ENCODE data around the gene PIAS2. TPM values are rescaled to one million over a fixed set of nuclear protein-coding genes. Genes with fewer than 3 reads are reported as not detected.
"Not testable (repeated sequence)": the region's sequence is repeated elsewhere in the genome, so short reads cannot be mapped to it uniquely, and the experiment has no call there.

Gene PIAS2
- total RNA-seq, 1 donor from 2014 or later = 42.2 TPM

DNA sequence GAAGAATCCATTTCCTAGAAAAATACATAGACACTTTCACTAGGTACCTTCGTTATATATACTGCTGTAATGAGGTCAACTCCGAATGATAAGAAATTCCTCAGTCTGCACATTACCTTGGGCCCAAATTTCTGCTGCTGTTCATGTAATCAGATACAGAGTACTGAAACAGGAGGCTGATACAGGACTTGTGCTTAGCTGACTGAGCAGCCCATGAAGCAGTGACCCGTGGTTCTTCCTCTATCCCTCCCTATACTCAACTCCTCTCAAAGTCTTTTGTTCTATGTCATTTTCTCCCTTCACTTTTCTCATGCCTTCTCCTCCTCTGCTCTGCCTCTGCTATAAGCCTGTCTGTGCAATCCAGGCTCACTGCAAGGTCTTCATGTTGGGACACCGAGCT lies 102.9 kb downstream of the PIAS2 start:
- Mint-ChIP-seq H3K36me3 (ENCODE audit: low read depth) (no peaks in the 10 kb centered on the region), H3K9me3 (no peaks in the 10 kb centered on the region), H3K27ac (ENCODE audit: unreplicated experiment) (no peak overlapping the region), H3K4me1 (no peaks in the 10 kb centered on the region), H3K27me3 (ENCODE audit: low read depth) (no peaks in the 10 kb centered on the region), H3K4me3 (no peak overlapping the region)
- TF ChIP-seq, protein P1, sequence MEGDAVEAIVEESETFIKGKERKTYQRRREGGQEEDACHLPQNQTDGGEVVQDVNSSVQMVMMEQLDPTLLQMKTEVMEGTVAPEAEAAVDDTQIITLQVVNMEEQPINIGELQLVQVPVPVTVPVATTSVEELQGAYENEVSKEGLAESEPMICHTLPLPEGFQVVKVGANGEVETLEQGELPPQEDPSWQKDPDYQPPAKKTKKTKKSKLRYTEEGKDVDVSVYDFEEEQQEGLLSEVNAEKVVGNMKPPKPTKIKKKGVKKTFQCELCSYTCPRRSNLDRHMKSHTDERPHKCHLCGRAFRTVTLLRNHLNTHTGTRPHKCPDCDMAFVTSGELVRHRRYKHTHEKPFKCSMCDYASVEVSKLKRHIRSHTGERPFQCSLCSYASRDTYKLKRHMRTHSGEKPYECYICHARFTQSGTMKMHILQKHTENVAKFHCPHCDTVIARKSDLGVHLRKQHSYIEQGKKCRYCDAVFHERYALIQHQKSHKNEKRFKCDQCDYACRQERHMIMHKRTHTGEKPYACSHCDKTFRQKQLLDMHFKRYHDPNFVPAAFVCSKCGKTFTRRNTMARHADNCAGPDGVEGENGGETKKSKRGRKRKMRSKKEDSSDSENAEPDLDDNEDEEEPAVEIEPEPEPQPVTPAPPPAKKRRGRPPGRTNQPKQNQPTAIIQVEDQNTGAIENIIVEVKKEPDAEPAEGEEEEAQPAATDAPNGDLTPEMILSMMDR (conservative IDR thresholded peaks at IDR 0.05) = no peak
- DNase-seq (ENCODE audit: low read depth, low spot score) = no peak

GRCh38 chr18:46812311-46812710 lies 105.0 kb downstream of the PIAS2 start:
- Mint-ChIP-seq H3K27ac (ENCODE audit: unreplicated experiment) (no peak overlapping the region), H3K9me3 (no peaks in the 10 kb centered on the region), H3K36me3 (ENCODE audit: low read depth) (no peaks in the 10 kb centered on the region), H3K4me3 (no peak overlapping the region), H3K27me3 (ENCODE audit: low read depth) (no peaks in the 10 kb centered on the region), H3K4me1 (no peaks in the 10 kb centered on the region)
- TF ChIP-seq, protein P1 (conservative IDR thresholded peaks at IDR 0.05) = no peak
- no peak for DNase-seq (ENCODE audit: low read depth, low spot score)

GRCh38 chr18:46810481-46811000 lies 106.8 kb downstream of the PIAS2 start:
- Mint-ChIP-seq H3K4me3 (no peak overlapping the region), H3K9me3 (no peaks in the 10 kb centered on the region), H3K36me3 (ENCODE audit: low read depth) (no peaks in the 10 kb centered on the region), H3K27me3 (ENCODE audit: low read depth) (no peaks in the 10 kb centered on the region), H3K27ac (ENCODE audit: unreplicated experiment) (no peak overlapping the region), H3K4me1 (no peaks in the 10 kb centered on the region)
- TF ChIP-seq, protein P1 (conservative IDR thresholded peaks at IDR 0.05) = no peak
- no peak for DNase-seq (ENCODE audit: low read depth, low spot score)

- DNase-seq (ENCODE audit: low read depth, low spot score) = no peak
- Mint-ChIP-seq H3K27me3 (ENCODE audit: low read depth) (no peaks in the 10 kb centered on the region), H3K4me3 (no peak overlapping the region), H3K36me3 (ENCODE audit: low read depth) (no peaks in the 10 kb centered on the region), H3K9me3 (no peaks in the 10 kb centered on the region), H3K27ac (ENCODE audit: unreplicated experiment) (no peak overlapping the region), H3K4me1 (no peaks in the 10 kb centered on the region)
- TF ChIP-seq, protein P1 (conservative IDR thresholded peaks at IDR 0.05) = no peak
Observed at GRCh38 chr18:46809145-46809544, 108.2 kb downstream of the PIAS2 start.

- H3K4me3 Mint-ChIP-seq; H3K9me3 Mint-ChIP-seq; H3K4me1 Mint-ChIP-seq; DNase-seq (ENCODE audit: low read depth, low spot score); H3K36me3 Mint-ChIP-seq (ENCODE audit: low read depth); H3K27ac Mint-ChIP-seq (ENCODE audit: unreplicated experiment); H3K27me3 Mint-ChIP-seq (ENCODE audit: low read depth): not testable (repeated sequence)
Observed at GRCh38 chr18:46795945-46796344, 121.4 kb downstream of the PIAS2 start.

DNA sequence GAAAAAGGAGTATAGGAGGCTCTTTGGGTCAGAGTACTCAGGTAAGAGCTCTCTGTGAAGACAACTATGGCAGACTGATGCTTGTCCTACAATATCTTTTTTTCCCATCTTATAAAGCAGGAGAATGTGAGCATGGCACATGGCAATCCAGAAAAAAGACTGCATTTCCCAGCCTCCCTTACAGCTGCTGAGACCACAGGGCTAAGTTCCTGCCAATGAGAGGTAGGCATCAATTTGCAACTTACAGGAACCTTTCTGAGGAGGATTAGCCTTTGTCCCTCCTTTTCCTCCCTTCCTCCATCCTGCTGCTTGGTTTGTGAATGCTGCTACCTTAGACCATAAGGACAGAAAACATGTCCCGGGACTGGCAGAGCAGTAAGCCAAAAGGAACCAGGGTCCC lies 122.7 kb downstream of the PIAS2 start:
- Mint-ChIP-seq H3K9me3 (peaks cover 7% of the 10 kb centered on the region), H3K27ac (ENCODE audit: unreplicated experiment) (no peak overlapping the region), H3K4me3 (no peak overlapping the region), H3K27me3 (ENCODE audit: low read depth) (no peaks in the 10 kb centered on the region), H3K4me1 (no peaks in the 10 kb centered on the region), H3K36me3 (ENCODE audit: low read depth) (peaks cover 6% of the 10 kb centered on the region)
- TF ChIP-seq, protein P1 (conservative IDR thresholded peaks at IDR 0.05) = no peak
- DNase-seq (ENCODE audit: low read depth, low spot score) = no peak
